ENCODE data around the gene FAM181A. TPM values are rescaled to one million over a fixed set of nuclear protein-coding genes. Genes with fewer than 3 reads are reported as not detected.

The FAM181A gene
- total and polyA plus RNA-seq, 9 of the 15 experiments (the other 6 are each of a cell fraction or from before 2014, with no cell fraction given), result not detected

- no peak for TF ChIP-seq TRIM24 (IDR thresholded peaks at IDR 0.05)
- no peak for TF ChIP-seq BCOR (IDR thresholded peaks at IDR 0.05)
- no peak for TF ChIP-seq ERF (CRISPR knock-in tag; IDR thresholded peaks at IDR 0.05)
- TF ChIP-seq TOE1 (IDR thresholded peaks at IDR 0.05; ENCODE audit: borderline replicate concordance), result no peak
- TF ChIP-seq TOE1 (CRISPR knock-in tag; IDR thresholded peaks at IDR 0.05; ENCODE audit: borderline replicate concordance, low read depth), result no peak
These were observed 46.9 kb upstream of the FAM181A start (continued) for GRCh38 chr14:93880021-93880820.

- H3K36me3 ChIP-seq (ENCODE audit: control insufficient read depth, insufficient read depth, low read length), result no peaks in the 10 kb centered on the region
- no peaks in the 10 kb centered on the region for H3K4me1 ChIP-seq (replicated peaks in 1 of 2; ENCODE audit: control insufficient read depth in 2 of 2, insufficient read depth in 2 of 2, low read length in 2 of 2)
- no peak overlapping the region for H3K4me3 ChIP-seq
- ChIA-PET POLR2A (no interaction called here), CTCF (ENCODE audit: low intra/inter-chr PET ratio) (no interaction called here)
- ATAC-seq (no peak), FAIRE-seq (no peak), DNase-seq (ENCODE audit: extremely low read depth in 1 of 4, low spot score in 3 of 4) (no peak)
- peaks cover 0 to 13% of the 10 kb centered on the region in 2 experiments; a peak in 1 of 5 replicates for H3K27me3 ChIP-seq (ENCODE audit: control insufficient read depth in 2 of 2, insufficient read depth in 2 of 2, low read length in 2 of 2)
- TF ChIP-seq MAZ (CRISPR knock-in tag; conservative IDR thresholded peaks at IDR 0.05 in 1 of 2, IDR thresholded peaks at IDR 0.05 in 1 of 2) (no peak), PRMT5 (CRISPR knock-in tag; IDR thresholded peaks at IDR 0.05) (no peak), ZBTB2 (IDR thresholded peaks at IDR 0.05) (no peak), ADNP (tag; IDR thresholded peaks at IDR 0.05) (no peak)
- intact Hi-C loops (cut with micrococcal nuclease), result no loop called here
- H2AFZ ChIP-seq (ENCODE audit: low read depth, low read length), result no peak overlapping the region
- BruUV-seq (replicated peaks), result no TSS peak
- no peak overlapping the region for H3K4me2 ChIP-seq (ENCODE audit: insufficient read depth, low read length)
- no peak overlapping the region for H3K27ac ChIP-seq (ENCODE audit: extremely low read depth, low read depth, low read length)
- in situ Hi-C loops (cut with MboI), result loop anchor here (10.0 kb wide), 1 partner anchor 230 kb away; no protein-coding TSS in a partner anchor
- no peaks in the 10 kb centered on the region for H3K9me1 ChIP-seq (ENCODE audit: control insufficient read depth, insufficient read depth, low read length)
- H3K9me3 ChIP-seq (replicated peaks; ENCODE audit: control insufficient read depth, insufficient read depth, low read depth, low read length), result no peaks in the 10 kb centered on the region
- no peaks in the 10 kb centered on the region for H3K79me2 ChIP-seq (ENCODE audit: control insufficient read depth, insufficient read depth, low read length)
- H4K20me1 ChIP-seq (replicated peaks; ENCODE audit: control insufficient read depth, insufficient read depth, low read length), result no peaks in the 10 kb centered on the region
- no peak overlapping the region for H3K9ac ChIP-seq (ENCODE audit: insufficient read depth in 1 of 2, low read depth in 2 of 2, low read length in 2 of 2)
- WGBS (ENCODE audit: insufficient coverage, low coverage, missing lambda C conversion rate), result 0% methylated on average over 1 of the region's 1 CpG
These were observed 42.2 kb upstream of the FAM181A start for GRCh38 chr14:93884950-93885349.
